Left lung (tissue), 10 donors: ENCODE measurements around the gene ITGB7. TPM values are rescaled to one million over a fixed set of nuclear protein-coding genes. Genes with fewer than 3 reads are reported as not detected.

Experiments
- ATAC-seq: fragments of 200-7000 bp; cut with Tn5 transposase; one replicate; pipeline ENCODE4 v1.9.1; 2020; ENCODE audit warnings: moderate library complexity
- DNase-seq, 4 donors: peaks; one replicate each; pipeline ENCODE4 v3.0.0-alpha.2; 2013 to 2020
- H3K27ac ChIP-seq, 2 donors: fragments of 200-600 bp; sonication (generic) in 1 of 2; one replicate each; pipeline versions ENCODE4 v1.5.0 to v1.8.0; 2020 to 2021
- H3K27me3 ChIP-seq, 2 donors: fragments of 200-600 bp; sonication (generic) in 1 of 2; one replicate each; pipeline versions ENCODE4 v1.5.0 to v1.8.0; 2020 to 2021
- H3K36me3 ChIP-seq, 2 donors: fragments of 200-600 bp; sonication (generic) in 1 of 2; one replicate each; pipeline versions ENCODE4 v1.5.0 to v1.8.0; 2020 to 2021
- H3K4me1 ChIP-seq, 2 donors: fragments of 200-600 bp; one replicate each; pipeline ENCODE4 v1.8.0; 2021
- H3K4me3 ChIP-seq, 2 donors: fragments of 200-600 bp; sonication (generic) in 1 of 2; one replicate each; pipeline versions ENCODE4 v1.5.0 to v1.8.0; 2020 to 2021; ENCODE audit warnings: mild to moderate bottlenecking in 1 of 2
- H3K9me3 ChIP-seq, 2 donors: fragments of 200-600 bp; sonication (generic) in 1 of 2; one replicate each; pipeline versions ENCODE4 v1.5.0 to v1.8.0; 2020 to 2021
- intact Hi-C, 2 donors: fragments of 100-400 bp; cut with DNase I; formaldehyde crosslinking; loops; one replicate each; pipeline versions ENCODE4 v1.11.2 to v1.14.2; 2022
- polyA plus RNA-seq, 6 donors: library from polyadenylated mRNA; unstranded; fragments of 120-200 nt; gene quantifications; one replicate each; pipeline ENCODE4 v1.2.1, GENCODE V29; 2013; ENCODE audit not compliant: insufficient read length in 6 of 6
- total RNA-seq, 2 donors: library from RNA; stranded (reverse); fragmentation: NEBNext Ultra II Directional; extraction: Animal tissue kit (Norgen Biotek cat#: 25700); gene quantifications; one replicate each; pipeline ENCODE4 v1.2.1, GENCODE V29; 2021
- TF ChIP-seq, protein P1 (sequence below), 2 donors: fragments of 200-600 bp; sonication (generic) in 1 of 2; IDR thresholded peaks; one replicate each; pipeline versions ENCODE4 v1.5.0 to v1.8.0; 2021; ENCODE audit warnings: antibody characterized with exemption in 2 of 2
- donor health status: DM: no; HTN: yes; CAD: no.
- donor health status: DM: no; HTN: no; CAD: no.

ITGB7 gene
- total and polyA plus RNA-seq, 8 donors: 1.1 to 10.9 (median 1.8) TPM

DNA sequence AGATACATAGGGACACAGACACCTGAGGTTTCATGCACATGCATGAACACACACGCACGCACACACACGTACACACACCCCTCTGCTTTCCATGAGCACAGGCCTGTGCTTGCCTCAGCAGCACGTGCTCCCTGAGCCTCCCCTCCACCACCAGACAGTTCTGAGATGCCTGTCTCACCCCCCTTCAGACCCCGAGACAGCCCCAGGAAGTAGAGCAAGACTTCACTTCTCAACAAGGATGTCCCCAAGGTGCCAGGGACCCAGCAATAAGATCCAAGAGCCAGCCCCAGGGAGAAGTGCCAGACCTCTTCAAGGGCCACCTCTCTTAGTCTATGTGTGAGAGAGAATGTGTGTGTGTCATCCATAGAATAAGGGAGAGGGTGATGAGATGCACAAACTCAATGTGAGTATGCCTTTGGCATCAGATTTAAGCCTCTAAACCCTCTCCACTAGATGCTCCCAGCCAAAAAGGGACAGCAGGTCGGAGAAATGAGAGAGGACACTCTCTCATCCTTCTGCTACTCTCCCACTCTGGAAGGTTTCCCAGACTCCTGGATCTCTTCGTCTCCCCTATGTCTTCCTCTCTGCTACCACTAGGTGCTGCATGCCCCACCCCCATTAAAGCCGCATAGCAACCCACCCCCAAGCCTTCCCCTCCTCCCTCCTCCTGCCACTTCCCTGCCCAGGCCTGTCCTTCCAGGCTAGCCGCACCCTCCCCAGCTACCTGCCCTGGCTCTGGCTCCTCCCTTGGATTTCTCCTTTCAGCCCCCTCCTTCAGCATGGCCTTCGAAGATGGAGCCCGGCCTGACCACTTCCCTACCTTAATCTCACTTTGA, 17.2 kb upstream of the ITGB7 start:
- peak overlapping the region; percentile 97 to 99 for H3K27ac ChIP-seq
- TF ChIP-seq, protein P1, sequence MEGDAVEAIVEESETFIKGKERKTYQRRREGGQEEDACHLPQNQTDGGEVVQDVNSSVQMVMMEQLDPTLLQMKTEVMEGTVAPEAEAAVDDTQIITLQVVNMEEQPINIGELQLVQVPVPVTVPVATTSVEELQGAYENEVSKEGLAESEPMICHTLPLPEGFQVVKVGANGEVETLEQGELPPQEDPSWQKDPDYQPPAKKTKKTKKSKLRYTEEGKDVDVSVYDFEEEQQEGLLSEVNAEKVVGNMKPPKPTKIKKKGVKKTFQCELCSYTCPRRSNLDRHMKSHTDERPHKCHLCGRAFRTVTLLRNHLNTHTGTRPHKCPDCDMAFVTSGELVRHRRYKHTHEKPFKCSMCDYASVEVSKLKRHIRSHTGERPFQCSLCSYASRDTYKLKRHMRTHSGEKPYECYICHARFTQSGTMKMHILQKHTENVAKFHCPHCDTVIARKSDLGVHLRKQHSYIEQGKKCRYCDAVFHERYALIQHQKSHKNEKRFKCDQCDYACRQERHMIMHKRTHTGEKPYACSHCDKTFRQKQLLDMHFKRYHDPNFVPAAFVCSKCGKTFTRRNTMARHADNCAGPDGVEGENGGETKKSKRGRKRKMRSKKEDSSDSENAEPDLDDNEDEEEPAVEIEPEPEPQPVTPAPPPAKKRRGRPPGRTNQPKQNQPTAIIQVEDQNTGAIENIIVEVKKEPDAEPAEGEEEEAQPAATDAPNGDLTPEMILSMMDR (IDR thresholded peaks at IDR 0.05): no peak
- peak in 1 of 4 donors; percentile 47 for DNase-seq
- H3K9me3 ChIP-seq: no peaks in the 10 kb centered on the region
- H3K27me3 ChIP-seq: peaks cover 0 to 13% of the 10 kb centered on the region in 2 donors
- no peak overlapping the region for H3K4me3 ChIP-seq
- no peak for ATAC-seq
- no peaks in the 10 kb centered on the region for H3K36me3 ChIP-seq
- intact Hi-C loops: no loop called here
- H3K4me1 ChIP-seq: peaks cover 36 to 59% of the 10 kb centered on the region in 2 donors

DNA sequence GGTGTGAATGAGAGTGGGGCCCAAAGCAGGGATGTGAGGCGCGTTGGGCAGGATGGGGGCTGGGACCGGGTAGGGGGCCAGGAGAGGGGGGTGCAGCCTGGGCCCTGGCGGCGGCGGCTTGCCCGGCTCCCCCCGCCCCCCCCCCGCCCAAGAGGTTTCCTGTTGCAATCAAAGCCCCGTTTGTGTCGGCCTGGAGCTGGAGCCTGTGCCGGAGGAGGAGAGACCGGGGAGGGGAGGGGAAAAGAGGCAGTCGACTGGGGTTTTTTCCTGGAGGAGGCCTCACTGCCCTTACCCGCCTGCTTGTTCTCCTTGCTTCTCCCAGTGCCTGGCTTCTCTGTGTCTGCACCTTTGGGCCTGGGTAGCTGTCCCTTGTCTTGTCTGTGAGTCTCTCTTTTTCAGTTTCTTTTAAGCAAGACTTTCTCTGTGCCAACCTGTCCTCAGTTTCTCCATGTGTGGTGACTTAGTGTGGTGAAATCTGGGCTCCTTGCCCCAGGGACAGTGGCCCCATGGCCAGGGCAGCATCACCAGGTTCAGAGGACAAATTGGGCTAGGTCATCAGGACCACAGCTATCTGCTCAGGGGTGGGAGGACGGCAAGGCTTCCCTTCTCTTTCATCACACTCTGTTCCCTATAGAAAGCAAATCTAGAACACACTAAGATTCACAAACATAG, 16.5 kb upstream of the ITGB7 start:
- intact Hi-C loops: no loop called here
- TF ChIP-seq, protein P1 (IDR thresholded peaks at IDR 0.05): no peak
- Histone ChIP-seq H3K9me3 (no peaks in the 10 kb centered on the region), H3K36me3 (no peaks in the 10 kb centered on the region), H3K4me1 (peaks cover 37 to 67% of the 10 kb centered on the region in 2 donors), H3K27me3 (peaks cover 0 to 15% of the 10 kb centered on the region in 2 donors), H3K27ac (peak overlapping the region; percentile 97 to 99), H3K4me3 (no peak overlapping the region)
- DNase-seq: peak in 1 of 4 donors; percentile 78
- ATAC-seq: no peak

DNA sequence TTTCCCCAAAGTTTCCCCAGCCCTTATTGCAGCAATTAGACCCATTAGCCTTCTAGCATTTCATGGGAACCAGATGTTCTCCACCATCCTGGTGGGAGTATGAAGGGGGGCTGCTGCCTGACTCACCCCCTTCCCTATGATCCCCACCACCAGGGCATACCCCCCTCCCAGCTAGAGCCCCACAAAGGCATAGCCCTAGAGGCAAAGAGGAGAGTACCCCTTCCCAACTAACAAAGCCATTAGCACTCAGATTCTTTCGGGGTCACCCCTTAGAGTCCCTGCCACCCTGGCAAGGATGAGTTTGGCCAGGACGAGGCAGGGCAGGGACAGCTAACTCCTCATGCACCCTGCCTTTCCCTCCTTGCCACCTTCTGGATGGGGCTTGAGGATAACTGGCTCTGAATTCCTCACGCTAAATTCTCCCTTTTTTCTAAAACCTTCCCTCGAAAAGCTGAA, 15.8 kb upstream of the ITGB7 start:
- Histone ChIP-seq H3K9me3 (no peaks in the 10 kb centered on the region), H3K4me1 (peaks cover 44 to 73% of the 10 kb centered on the region in 2 donors), H3K4me3 (no peak overlapping the region), H3K27ac (peak overlapping the region; percentile 97 to 99), H3K27me3 (peaks cover 0 to 15% of the 10 kb centered on the region in 2 donors), H3K36me3 (no peaks in the 10 kb centered on the region)
- intact Hi-C loops: no loop called here
- no peak for ATAC-seq
- TF ChIP-seq, protein P1 (IDR thresholded peaks at IDR 0.05): no peak
- no peak for DNase-seq

DNA sequence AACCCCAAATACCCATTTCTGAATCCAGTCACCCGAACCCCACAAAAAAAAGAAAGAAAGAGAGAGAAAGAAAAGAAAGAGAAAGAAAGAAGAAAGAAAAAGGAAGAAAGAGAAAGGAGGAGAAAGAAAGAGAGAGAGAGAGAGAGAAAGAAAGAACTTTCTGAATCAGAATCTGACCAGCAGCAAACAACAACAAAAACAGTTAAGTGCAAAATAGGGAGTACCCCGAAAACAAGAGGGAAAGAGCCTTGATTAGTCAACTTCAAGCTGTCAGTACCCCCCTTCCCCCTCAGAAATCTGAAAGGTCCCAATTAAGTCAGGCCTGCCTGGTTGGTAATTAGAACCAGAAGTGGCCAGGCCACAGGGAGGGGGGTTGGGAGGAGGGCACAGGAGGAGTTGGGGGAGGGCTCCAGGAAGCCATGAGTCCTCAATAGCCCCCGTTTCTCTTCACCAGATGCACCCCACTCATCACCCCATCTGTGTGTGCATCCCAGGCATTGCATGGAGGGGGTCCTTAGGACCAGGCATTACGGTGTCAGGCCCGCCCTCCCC, 15.2 kb upstream of the ITGB7 start:
- peak overlapping the region; percentile 97 to 99 for H3K27ac ChIP-seq
- DNase-seq (no peak), ATAC-seq (no peak)
- intact Hi-C loops: no loop called here
- peaks cover 0 to 15% of the 10 kb centered on the region in 2 donors for H3K27me3 ChIP-seq
- TF ChIP-seq, protein P1 (IDR thresholded peaks at IDR 0.05): no peak
- no peaks in the 10 kb centered on the region for H3K36me3 ChIP-seq
- peaks cover 50 to 79% of the 10 kb centered on the region in 2 donors for H3K4me1 ChIP-seq
- peak overlapping the region; percentile 62 to 71 for H3K4me3 ChIP-seq
- no peaks in the 10 kb centered on the region for H3K9me3 ChIP-seq
